GM19099 (cell line): ENCODE data around the gene MGAT5.

Experiments used
- POLR2A ChIP-seq: IDR thresholded peaks from 3 replicates; pipeline ENCODE4 v1.6.1; 2011; ENCODE audit warnings: low read depth; ENCODE audit not compliant: insufficient read length; ENCODE audit errors: extremely low read depth

Gene MGAT5

GRCh38 chr2:134338208-134338607, 84.3 kb downstream of the MGAT5 start:
- no peak for TF ChIP-seq POLR2A

GRCh38 chr2:134341476-134341875, 87.6 kb downstream of the MGAT5 start:
- no peak for TF ChIP-seq POLR2A

- TF ChIP-seq POLR2A, result no peak
Observed at GRCh38 chr2:134344954-134345697, 91.3 kb downstream of the MGAT5 start.

GRCh38 chr2:134346141-134346540, 92.3 kb downstream of the MGAT5 start:
- TF ChIP-seq POLR2A, result no peak

DNA sequence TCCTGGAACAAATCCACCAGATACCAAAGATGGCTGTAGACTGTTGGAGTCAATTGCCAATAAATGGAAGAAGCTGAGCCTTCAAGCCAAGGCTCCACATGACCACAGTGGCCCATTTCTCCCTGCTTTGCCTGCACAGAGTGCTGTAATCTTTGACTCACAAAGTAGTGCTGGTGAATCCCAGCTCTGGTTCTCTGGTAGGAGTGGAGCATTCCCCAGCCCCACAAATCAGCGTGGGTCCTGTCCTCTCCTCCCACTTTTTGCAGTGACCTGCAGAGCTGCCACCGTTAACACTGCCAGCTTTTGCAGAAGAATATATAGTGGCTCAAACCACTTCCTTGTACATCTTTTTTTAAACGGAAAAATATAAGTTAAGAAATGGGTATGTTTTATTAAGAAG, 93.9 kb downstream of the MGAT5 start:
- TF ChIP-seq POLR2A, result no peak

DNA sequence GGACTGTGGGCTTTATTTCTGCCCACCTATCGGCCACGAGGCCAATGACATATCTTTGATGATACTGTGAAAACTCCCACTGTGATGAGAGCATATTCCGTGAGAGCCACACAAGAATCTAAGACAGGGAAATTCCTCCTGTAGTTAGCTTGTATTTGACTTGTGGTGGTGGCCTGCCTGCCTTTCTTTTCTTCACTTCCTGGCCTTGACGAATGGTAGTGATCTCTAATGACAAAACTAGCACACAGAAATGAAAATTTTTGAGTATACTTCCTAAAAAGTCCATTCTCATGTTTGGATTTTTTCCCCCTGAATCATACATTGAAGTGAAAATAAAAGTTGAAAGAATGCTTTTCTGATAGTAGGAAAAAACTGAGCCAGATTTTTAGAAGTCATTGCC, 94.4 kb downstream of the MGAT5 start:
- TF ChIP-seq POLR2A, result no peak

DNA sequence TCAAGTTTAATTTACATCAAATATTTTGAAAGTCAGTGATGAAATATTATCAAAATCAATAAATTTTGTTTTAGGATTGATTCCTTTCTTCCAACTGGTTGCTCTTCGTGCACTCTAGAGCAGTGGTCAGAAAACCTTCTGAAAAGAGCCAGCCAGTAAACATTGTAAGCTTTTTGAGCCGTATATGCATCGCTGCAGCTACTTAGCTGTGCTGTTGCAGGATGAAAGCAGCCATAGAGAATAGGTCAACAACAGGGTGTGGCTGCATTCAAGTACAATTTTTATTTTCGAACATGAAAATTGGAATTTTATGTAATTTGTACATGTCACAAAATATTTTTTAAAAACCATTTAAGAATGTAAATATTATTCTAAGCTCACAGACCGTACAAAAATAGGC, 94.9 kb downstream of the MGAT5 start:
- no peak for TF ChIP-seq POLR2A

- no peak for TF ChIP-seq POLR2A
Observed at GRCh38 chr2:134351016-134351415, 97.1 kb downstream of the MGAT5 start.

- TF ChIP-seq POLR2A, result no peak
Observed at GRCh38 chr2:134351899-134352298, 98.0 kb downstream of the MGAT5 start.

DNA sequence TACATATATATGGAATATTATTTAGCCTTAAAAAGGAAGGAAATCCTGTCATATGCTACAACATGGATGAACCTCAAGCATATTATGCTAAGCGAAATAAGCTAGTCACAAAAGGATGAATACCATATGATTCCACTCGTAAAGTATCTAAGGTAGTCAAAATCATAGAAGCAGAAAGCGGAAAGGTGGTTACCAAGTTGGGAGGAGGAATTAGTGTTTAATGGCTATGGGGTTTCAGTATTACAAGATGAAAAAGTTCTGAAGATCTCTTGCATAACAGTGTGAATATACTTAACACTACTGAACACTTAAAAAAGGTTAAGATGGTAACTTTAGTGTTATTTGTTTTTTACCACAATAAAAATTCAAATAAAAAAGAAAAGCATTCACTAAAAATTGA, 99.0 kb downstream of the MGAT5 start:
- no peak for TF ChIP-seq POLR2A

- no peak for TF ChIP-seq POLR2A
Observed at GRCh38 chr2:134354611-134355010, 100.7 kb downstream of the MGAT5 start.

GRCh38 chr2:134357814-134358213, 103.9 kb downstream of the MGAT5 start:
- no peak for TF ChIP-seq POLR2A

DNA sequence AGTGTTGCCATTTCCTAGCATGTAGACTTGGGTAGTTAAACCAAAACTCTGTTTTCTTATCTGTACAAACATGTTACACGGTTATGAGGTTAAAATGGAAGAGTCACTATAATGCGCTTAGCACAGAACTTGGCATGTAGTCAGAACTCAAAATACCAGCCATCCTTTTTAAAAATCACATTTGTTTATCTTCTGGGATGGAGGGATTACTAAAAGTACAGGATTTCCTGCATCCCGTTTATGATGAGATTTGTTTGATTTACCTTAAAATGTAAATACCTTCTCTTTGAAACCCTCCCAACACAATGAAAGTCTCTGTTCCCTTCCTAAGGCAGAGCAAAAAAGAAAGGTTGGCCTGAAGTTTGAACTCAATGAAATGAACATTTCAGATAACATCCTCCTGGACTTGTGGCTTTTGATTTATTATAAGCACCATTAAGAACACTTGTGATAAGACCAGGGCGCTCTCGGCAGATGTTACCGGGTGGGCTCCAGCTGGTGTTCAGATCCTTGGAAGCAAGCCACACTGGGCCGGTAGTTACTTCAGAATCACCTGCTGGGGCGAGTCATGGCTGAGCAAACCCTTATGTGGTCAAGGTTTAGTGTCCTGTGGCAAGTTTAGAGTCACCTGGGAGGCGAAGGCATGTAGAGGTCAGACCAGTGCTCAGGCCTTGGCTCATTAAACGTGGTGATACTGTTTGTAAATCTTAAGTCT, 105.7 kb downstream of the MGAT5 start:
- TF ChIP-seq POLR2A, result no peak

GRCh38 chr2:134360745-134361487, 107.0 kb downstream of the MGAT5 start:
- TF ChIP-seq POLR2A, result no peak

DNA sequence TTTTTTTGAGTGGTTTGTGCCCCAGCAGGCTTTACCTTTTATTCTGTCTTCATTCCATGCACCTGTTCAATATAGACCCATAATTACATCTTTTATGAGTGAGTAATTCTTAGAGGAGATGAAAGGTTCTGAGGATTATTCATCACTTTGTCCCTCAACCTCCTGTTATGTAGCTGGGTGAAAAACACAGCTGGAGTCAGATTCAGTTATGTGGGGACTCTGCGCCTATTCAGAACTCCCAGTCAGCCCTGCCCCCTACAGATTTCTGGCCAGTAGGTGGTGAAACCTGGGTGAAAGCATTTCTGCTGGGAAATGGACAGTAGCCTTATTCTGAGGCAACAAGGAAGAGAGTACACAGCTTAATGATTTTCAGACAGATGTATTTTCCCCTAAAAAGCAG, 107.8 kb downstream of the MGAT5 start:
- no peak for TF ChIP-seq POLR2A
